ENCODE measurements around the gene GRAMD1B. TPM values are rescaled to one million over a fixed set of nuclear protein-coding genes. Genes with fewer than 3 reads are reported as not detected.

The GRAMD1B gene
- total and polyA plus RNA-seq, 2 donors from 2014 or later, result 4.4 to 18.2 TPM

DNA sequence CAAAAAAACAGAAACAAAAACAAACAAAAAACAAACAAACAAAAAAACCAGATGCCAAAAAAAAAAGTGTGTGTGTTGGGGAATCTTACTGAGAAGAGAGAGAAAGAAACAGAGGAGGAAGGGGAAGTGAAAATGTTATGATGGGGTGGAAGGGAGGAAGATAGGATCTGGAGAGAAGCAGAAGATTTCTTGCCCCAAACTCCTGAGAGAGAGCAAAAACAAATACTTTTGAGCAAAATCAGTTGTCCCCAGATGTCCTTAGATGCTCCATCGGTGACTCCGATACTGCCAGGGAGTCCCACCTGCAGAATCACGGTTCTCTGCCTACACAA lies 19.9 kb upstream of the GRAMD1B start:
- no peak overlapping the region for H3K4me3 ChIP-seq (ENCODE audit: low read length in 3 of 3)
- FAIRE-seq (no peak), DNase-seq (no peak)
- no peak for TF ChIP-seq CTCF (IDR thresholded peaks at IDR 0.05; ENCODE audit: borderline replicate concordance, extremely low read depth, insufficient read depth)
- no peak overlapping the region for H3K9ac ChIP-seq (ENCODE audit: low read length in 3 of 3)
- no peaks in the 10 kb centered on the region for H3K9me3 ChIP-seq (ENCODE audit: control insufficient read depth in 2 of 3, insufficient read depth in 1 of 3, low read length in 3 of 3)
- H3K27ac ChIP-seq (ENCODE audit: low read depth in 2 of 2, low read length in 2 of 2), result no peak overlapping the region
- intact Hi-C loops (cut with DNase I), result no loop called here
- H3K36me3 ChIP-seq (ENCODE audit: control insufficient read depth in 2 of 3, insufficient read depth in 3 of 3, low read length in 3 of 3), result no peaks in the 10 kb centered on the region
- peaks cover 0 to 3% (median 0%) of the 10 kb centered on the region in 3 donors for H3K4me1 ChIP-seq (ENCODE audit: control insufficient read depth in 2 of 3, insufficient read depth in 2 of 3, low read depth in 1 of 3, low read length in 3 of 3)
- no peaks in the 10 kb centered on the region for H3K27me3 ChIP-seq (ENCODE audit: control insufficient read depth, insufficient read depth, low read length)

- Histone ChIP-seq H3K9me3 (ENCODE audit: control insufficient read depth in 2 of 3, insufficient read depth in 1 of 3, low read length in 3 of 3) (no peaks in the 10 kb centered on the region), H3K27me3 (ENCODE audit: control insufficient read depth, insufficient read depth, low read length) (no peaks in the 10 kb centered on the region), H3K9ac (ENCODE audit: low read length in 3 of 3) (no peak overlapping the region), H3K4me1 (ENCODE audit: control insufficient read depth in 2 of 3, insufficient read depth in 2 of 3, low read depth in 1 of 3, low read length in 3 of 3) (peaks cover 0 to under 1% (median under 1%) of the 10 kb centered on the region in 3 donors), H3K4me3 (ENCODE audit: low read length in 3 of 3) (no peak overlapping the region), H3K36me3 (ENCODE audit: control insufficient read depth in 2 of 3, insufficient read depth in 3 of 3, low read length in 3 of 3) (no peaks in the 10 kb centered on the region), H3K27ac (ENCODE audit: low read depth in 2 of 2, low read length in 2 of 2) (no peak overlapping the region)
- FAIRE-seq (no peak), DNase-seq (no peak)
- TF ChIP-seq CTCF (IDR thresholded peaks at IDR 0.05; ENCODE audit: borderline replicate concordance, extremely low read depth, insufficient read depth), result no peak
- intact Hi-C loops (cut with DNase I), result no loop called here
These were observed 16.4 kb upstream of the GRAMD1B start for GRCh38 chr11:123413636-123414035.

DNA sequence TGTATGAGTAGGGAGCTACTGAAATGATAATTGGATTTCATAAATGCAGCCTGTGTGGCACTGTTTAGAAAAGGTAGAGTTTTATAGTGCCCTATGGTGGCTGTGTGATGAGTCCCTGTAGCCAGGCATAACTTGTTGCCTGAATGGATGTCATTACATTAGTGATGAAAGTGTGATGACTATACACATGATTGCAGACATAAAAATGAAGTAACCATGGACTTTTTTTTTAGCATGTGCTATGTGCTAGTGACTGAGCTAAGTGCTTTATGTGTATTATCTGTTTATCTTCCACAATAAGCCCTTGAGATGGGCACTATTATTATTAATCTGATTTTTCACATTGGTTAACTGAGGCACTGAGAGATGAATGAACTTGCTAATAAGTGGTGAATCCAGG lies 13.5 kb upstream of the GRAMD1B start:
- H3K9ac ChIP-seq (ENCODE audit: low read length in 3 of 3), result no peak overlapping the region
- H3K27me3 ChIP-seq (ENCODE audit: control insufficient read depth, insufficient read depth, low read length), result no peaks in the 10 kb centered on the region
- peaks cover 0 to 7% (median 4%) of the 10 kb centered on the region in 3 donors for H3K4me1 ChIP-seq (ENCODE audit: control insufficient read depth in 2 of 3, insufficient read depth in 2 of 3, low read depth in 1 of 3, low read length in 3 of 3)
- intact Hi-C loops (cut with DNase I), result no loop called here
- no peaks in the 10 kb centered on the region for H3K9me3 ChIP-seq (ENCODE audit: control insufficient read depth in 2 of 3, insufficient read depth in 1 of 3, low read length in 3 of 3)
- H3K36me3 ChIP-seq (ENCODE audit: control insufficient read depth in 2 of 3, insufficient read depth in 3 of 3, low read length in 3 of 3), result no peaks in the 10 kb centered on the region
- no peak for FAIRE-seq
- H3K4me3 ChIP-seq (ENCODE audit: low read length in 3 of 3), result no peak overlapping the region
- DNase-seq, result no peak
- no peak overlapping the region for H3K27ac ChIP-seq (ENCODE audit: low read depth in 2 of 2, low read length in 2 of 2)
- no peak for TF ChIP-seq CTCF (IDR thresholded peaks at IDR 0.05; ENCODE audit: borderline replicate concordance, extremely low read depth, insufficient read depth)

All from kidney (tissue), 14 donors.